Esophagus muscularis mucosa (tissue), 4 donors: Measurements from ENCODE around the gene PDE4A. TPM values are rescaled to one million over a fixed set of nuclear protein-coding genes. Genes with fewer than 3 reads are reported as not detected.

ENCODE experiments used
- DNase-seq: peaks from one replicate; pipeline ENCODE4 v3.0.0-alpha.2; 2017; ENCODE audit errors: extremely low spot score
- H3K27ac ChIP-seq, 4 donors: fragments of 200-600 bp; sonication (generic); replicated peaks in 1 of 4; 1 replicate in 3 of 4; 2 replicates in 1 of 4; pipeline ENCODE4 v1.5.1; 2016 to 2019; ENCODE audit warnings: mild to moderate bottlenecking in 1 of 4
- H3K27me3 ChIP-seq, 4 donors: fragments of 200-600 bp; sonication (generic); one replicate each; pipeline versions ENCODE4 v1.5.1 to v1.6.0; 2016 to 2019
- H3K36me3 ChIP-seq, 4 donors: fragments of 200-600 bp; sonication (generic); one replicate each; pipeline ENCODE4 v1.5.1; 2016 to 2019
- H3K4me1 ChIP-seq, 4 donors: fragments of 200-600 bp; sonication (generic); one replicate each; pipeline ENCODE4 v1.5.1; 2016 to 2019
- H3K4me3 ChIP-seq, 4 donors: fragments of 200-600 bp; sonication (generic); 1 replicate in 2 of 4; 2 replicates in 2 of 4; pipeline ENCODE4 v1.5.1; 2016 to 2019; ENCODE audit warnings: mild to moderate bottlenecking in 4 of 4, moderate library complexity in 1 of 4
- H3K9me3 ChIP-seq, 4 donors: fragments of 200-600 bp; sonication (generic); 1 replicate in 3 of 4; 2 replicates in 1 of 4; pipeline ENCODE4 v1.5.1; 2016 to 2019
- CTCF ChIP-seq, 3 experiments: fragments of 200-600 bp in 2 of 3; fragments of 450-650 bp in 1 of 3; sonication (generic) in 2 of 3; IDR thresholded peaks; one replicate each; pipeline ENCODE4 v1.5.1; 2017 to 2019; ENCODE audit warnings: antibody characterized with exemption in 3 of 3, mild to moderate bottlenecking in 2 of 3, moderate library complexity in 1 of 3
- EP300 ChIP-seq: sonication (generic); formaldehyde crosslinking; IDR thresholded peaks from one replicate; pipeline ENCODE4 v1.6.1; 2017; ENCODE audit warnings: antibody characterized with exemption
- POLR2A ChIP-seq: fragments of 450-650 bp; IDR thresholded peaks from one replicate; pipeline ENCODE4 v1.6.1; 2017; ENCODE audit warnings: antibody characterized with exemption, moderate library complexity, mild to moderate bottlenecking, low read depth
- POLR2AphosphoS5 ChIP-seq, 2 donors: sonication (generic); formaldehyde crosslinking; IDR thresholded peaks; one replicate each; pipeline ENCODE4 v1.6.1; 2017; ENCODE audit warnings: antibody characterized with exemption in 2 of 2
- WGBS: methylation state at CpG from one replicate; pipeline ENCODE4 v1.1.5; 2018; 5-methylcytosine and 5-hydroxymethylcytosine counted together
- intact Hi-C: fragments of 100-400 bp; cut with DNase I; formaldehyde crosslinking; loops from one replicate; pipeline ENCODE4 v1.15.1; 2023
- total RNA-seq, 4 donors: library from RNA; depleted of rRNA; stranded (reverse); fragments of >200 nt; gene quantifications; one replicate each; pipeline versions ENCODE4 v1.1.0 to v1.2.1, GENCODE V29; 2016

Gene PDE4A
- total RNA-seq, 4 donors from 2014 or later, result 11.6 to 24.5 (median 14.1) TPM

DNA sequence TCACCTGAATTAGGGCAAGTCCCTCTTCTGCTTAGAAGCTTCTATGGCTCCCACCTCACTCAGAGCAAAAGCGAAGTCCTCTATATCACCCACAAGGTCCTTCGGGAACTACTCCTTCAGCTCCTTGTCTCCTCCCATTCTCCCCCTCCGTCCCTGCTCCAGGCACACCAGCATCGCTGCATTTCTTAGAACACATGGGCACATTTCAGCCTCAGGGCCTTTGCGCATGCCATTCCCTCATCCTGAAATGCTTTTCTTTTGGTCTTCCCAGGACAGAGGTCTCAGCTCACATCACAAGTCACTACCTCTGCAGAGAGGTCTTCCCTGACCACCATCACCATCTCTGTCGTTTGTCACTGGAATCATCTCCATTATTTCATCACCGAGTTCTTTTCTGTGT lies 92.9 kb downstream of the PDE4A start:
- Histone ChIP-seq H3K9me3 (no peaks in the 10 kb centered on the region), H3K36me3 (no peaks in the 10 kb centered on the region), H3K4me3 (no peak overlapping the region), H3K27ac (no peak overlapping the region), H3K27me3 (peaks cover 3 to 99% (median 50%) of the 10 kb centered on the region in 4 donors), H3K4me1 (peaks cover 17 to 33% (median 23%) of the 10 kb centered on the region in 4 donors)
- no peak for DNase-seq
- TF ChIP-seq CTCF (IDR thresholded peaks at IDR 0.05) (no peak), POLR2A (no peak), POLR2AphosphoS5 (IDR thresholded peaks at IDR 0.05) (no peak), EP300 (no peak)
- WGBS, result 81% methylated on average over 7 of the region's 7 CpGs
- intact Hi-C loops, result no loop called here

GRCh38 chr19:10514211-10515145 lies 94.1 kb downstream of the PDE4A start:
- peak overlapping the region in 1 of 4 donors; percentile 5 for H3K4me3 ChIP-seq
- WGBS, result 14% methylated on average over 9 of the region's 107 CpGs
- peaks cover 3 to 100% (median 60%) of the 10 kb centered on the region in 4 donors for H3K27me3 ChIP-seq
- intact Hi-C loops, result no loop called here
- peaks cover 24 to 41% (median 31%) of the 10 kb centered on the region in 4 donors for H3K4me1 ChIP-seq
- no peak overlapping the region for H3K27ac ChIP-seq
- TF ChIP-seq POLR2AphosphoS5 (IDR thresholded peaks at IDR 0.05), result no peak
- TF ChIP-seq POLR2A, result no peak
- TF ChIP-seq EP300, result no peak
- no peak for TF ChIP-seq CTCF (IDR thresholded peaks at IDR 0.05)
- no peak for DNase-seq
- H3K9me3 ChIP-seq, result no peaks in the 10 kb centered on the region
- H3K36me3 ChIP-seq, result no peaks in the 10 kb centered on the region

DNA sequence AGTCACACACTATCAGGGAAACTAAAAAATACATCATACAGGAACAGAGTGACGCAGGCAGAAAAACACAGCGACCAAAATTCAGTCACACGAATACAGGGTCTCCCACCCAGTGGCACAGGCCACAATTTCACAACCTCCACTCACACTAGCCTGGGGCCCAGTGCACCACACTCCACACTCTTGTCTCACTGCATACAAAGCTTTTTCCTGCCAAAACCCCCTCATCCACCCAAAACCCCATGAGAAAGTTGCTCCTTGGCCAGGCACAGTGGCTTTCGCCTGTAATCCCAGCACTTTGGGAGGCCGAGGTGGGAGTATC lies 95.7 kb downstream of the PDE4A start:
- Histone ChIP-seq H3K27me3 (peaks cover 3 to 100% (median 65%) of the 10 kb centered on the region in 4 donors), H3K4me1 (peaks cover 20 to 35% (median 31%) of the 10 kb centered on the region in 4 donors), H3K36me3 (no peaks in the 10 kb centered on the region), H3K27ac (no peak overlapping the region), H3K4me3 (no peak overlapping the region), H3K9me3 (no peaks in the 10 kb centered on the region)
- DNase-seq, result no peak
- no peak for TF ChIP-seq EP300
- no peak for TF ChIP-seq POLR2AphosphoS5 (IDR thresholded peaks at IDR 0.05)
- intact Hi-C loops, result no loop called here
- 91% methylated on average over 5 of the region's 5 CpGs for WGBS

- Histone ChIP-seq H3K27ac (no peak overlapping the region), H3K4me3 (peak overlapping the region; percentile 31 to 50 (median 34)), H3K9me3 (no peaks in the 10 kb centered on the region), H3K36me3 (no peaks in the 10 kb centered on the region), H3K4me1 (peaks cover 20 to 35% (median 31%) of the 10 kb centered on the region in 4 donors), H3K27me3 (peaks cover 3 to 100% (median 65%) of the 10 kb centered on the region in 4 donors)
- WGBS, result 63% methylated on average over 6 of the region's 10 CpGs
- intact Hi-C loops, result no loop called here
- no peak for DNase-seq
- TF ChIP-seq POLR2A (no peak), EP300 (no peak), POLR2AphosphoS5 (IDR thresholded peaks at IDR 0.05) (no peak), CTCF (IDR thresholded peaks at IDR 0.05) (no peak)
Measured at GRCh38 chr19:10516671-10517286, 96.4 kb downstream of the PDE4A start.

- no peak within 1 kb of the TSS for H3K27ac ChIP-seq
Measured at GRCh38 chr19:10517361-10517759, 97.0 kb downstream of the PDE4A start, which contains the start of gene S1PR5. Gene S1PR5, minus strand, starts transcription at chr19:10517447. Its CDS starts 2,436 bp downstream, at chr19:10515011.

More at GRCh38 chr19:10517361-10517759, 97.0 kb downstream of the PDE4A start, which contains the start of gene S1PR5:
- intact Hi-C loops, result no loop called here
- no peak for DNase-seq
- H3K9me3 ChIP-seq, result no peaks in the 10 kb centered on the region
- TF ChIP-seq EP300, result no peak
- TF ChIP-seq POLR2A, result no peak
- TF ChIP-seq POLR2AphosphoS5 (IDR thresholded peaks at IDR 0.05), result no peak
- TF ChIP-seq CTCF (IDR thresholded peaks at IDR 0.05), result no peak
- peaks cover 20 to 35% (median 31%) of the 10 kb centered on the region in 4 donors for H3K4me1 ChIP-seq
- H3K4me3 ChIP-seq, result peak within 1 kb of the TSS; percentile 31 to 50 (median 34)
- H3K36me3 ChIP-seq, result no peaks in the 10 kb centered on the region
- whole genome bisulfite sequencing, result 3% methylated on average over 8 of the region's 39 CpGs
- peaks cover 3 to 99% (median 65%) of the 10 kb centered on the region in 4 donors for H3K27me3 ChIP-seq
